Keratinocyte (primary cell): Measurements from ENCODE around the gene ELL. TPM values are rescaled to one million over a fixed set of nuclear protein-coding genes. Genes with fewer than 3 reads are reported as not detected.

Source experiments
- DNase-seq: peaks from one replicate; pipeline ENCODE4 v3.0.0-alpha.2; 2011; ENCODE audit warnings: low read depth, missing footprints, low spot score
- FAIRE-seq: peaks from 2 replicates; lab custom pipeline; 2011; peaks lifted over from hg19 to GRCh38; lab: Jason Lieb, UNC
- H2AFZ ChIP-seq: 2 replicates; pipeline ENCODE4 v1.6.0; 2012; ENCODE audit warnings: low read length, control low read depth, inconsistent platforms; ENCODE audit not compliant: control insufficient read depth
- H3K27ac ChIP-seq: 2 replicates; pipeline ENCODE4 v1.5.1; 2011; ENCODE audit warnings: low read length; ENCODE audit not compliant: control insufficient read depth, insufficient read depth
- H3K27me3 ChIP-seq: 3 replicates; pipeline ENCODE4 v1.6.0; 2011; ENCODE audit warnings: low read length; ENCODE audit not compliant: control insufficient read depth, insufficient read depth; ENCODE audit errors: extremely low read depth
- H3K36me3 ChIP-seq, 2 experiments: 2 replicates in 1 of 2; 3 replicates in 1 of 2; pipeline ENCODE4 v1.5.1; 2011; ENCODE audit warnings: low read length in 2 of 2, mild to moderate bottlenecking in 1 of 2; ENCODE audit not compliant: control insufficient read depth in 2 of 2, insufficient read depth in 2 of 2; ENCODE audit errors: extremely low read depth in 1 of 2
- H3K4me1 ChIP-seq: 3 replicates; pipeline ENCODE4 v1.5.1; 2011; ENCODE audit warnings: low read length; ENCODE audit not compliant: control insufficient read depth, insufficient read depth; ENCODE audit errors: extremely low read depth
- H3K4me2 ChIP-seq: 3 replicates; pipeline ENCODE4 v1.6.0; 2011; ENCODE audit warnings: low read depth, low read length; ENCODE audit not compliant: control insufficient read depth, insufficient read depth; ENCODE audit errors: extremely low read depth
- H3K4me3 ChIP-seq, 3 experiments: fragments of 200-600 bp in 1 of 3; sonication (generic) in 1 of 3; 2 replicates in 2 of 3; 3 replicates in 1 of 3; pipeline ENCODE4 v1.5.1; 2011 to 2016; ENCODE audit warnings: low read length in 3 of 3, mild to moderate bottlenecking in 3 of 3, control low read depth in 2 of 3, inconsistent platforms in 1 of 3, low read depth in 1 of 3, mixed read lengths in 1 of 3, mixed run types in 1 of 3, moderate library complexity in 1 of 3; ENCODE audit not compliant: control insufficient read depth in 2 of 3, insufficient read depth in 2 of 3; ENCODE audit errors: extremely low read depth in 1 of 3
- H3K79me2 ChIP-seq: 2 replicates; pipeline ENCODE4 v1.6.0; 2012; ENCODE audit warnings: low read length; ENCODE audit not compliant: control insufficient read depth, insufficient read depth
- H3K9ac ChIP-seq: 3 replicates; pipeline ENCODE4 v1.6.0; 2011; ENCODE audit warnings: low read length; ENCODE audit not compliant: control insufficient read depth, insufficient read depth; ENCODE audit errors: extremely low read depth
- H3K9me1 ChIP-seq: 3 replicates; pipeline ENCODE4 v1.6.0; 2011; ENCODE audit warnings: low read length; ENCODE audit not compliant: control insufficient read depth, insufficient read depth; ENCODE audit errors: extremely low read depth
- H3K9me3 ChIP-seq: 2 replicates; pipeline ENCODE4 v1.5.1; 2012; ENCODE audit warnings: low read depth, low read length; ENCODE audit not compliant: control insufficient read depth
- H4K20me1 ChIP-seq: 3 replicates; pipeline ENCODE4 v1.6.0; 2011; ENCODE audit warnings: low read length; ENCODE audit not compliant: control insufficient read depth, insufficient read depth; ENCODE audit errors: extremely low read depth
- CTCF ChIP-seq, 3 experiments: IDR thresholded peaks in 1 of 3; conservative IDR thresholded peaks in 1 of 3; optimal IDR thresholded peaks in 1 of 3; 2 replicates in 2 of 3; 3 replicates in 1 of 3; pipeline versions ENCODE3 to v1.5.1; 2011; ENCODE audit warnings: low read length in 3 of 3, mild to moderate bottlenecking in 3 of 3, moderate library complexity in 2 of 3, control low read depth in 1 of 3, inconsistent platforms in 1 of 3; ENCODE audit not compliant: insufficient read depth in 2 of 3; ENCODE audit errors: extremely low read depth in 1 of 3
- EZH2 ChIP-seq: IDR thresholded peaks from one replicate; pipeline ENCODE4 v1.6.1; 2012; ENCODE audit warnings: inconsistent platforms, mild to moderate bottlenecking, low read length, moderate library complexity
- dilution Hi-C: fragments of 300-500 bp; cut with MboI; formaldehyde crosslinking; loops from one replicate; pipeline ENCODE4 v1.7.0; 2020; ENCODE audit warnings: low sequenced_read_pairs; ENCODE audit not compliant: extremely low pct_ligation_motif_present
- polyA plus RNA-seq, 5 experiments: library from polyadenylated mRNA; depleted of rRNA in 3 of 5; stranded (reverse) in 3 of 5; stranded (forward) in 1 of 5; unstranded in 1 of 5; fragments of >200 nt; gene quantifications; 1 replicate in 1 of 5; 2 replicates in 3 of 5; 3 replicates in 1 of 5; pipeline versions ENCODE4 v1.2.1 to v1.2.3, GENCODE V29; 2011 to 2012; ENCODE audit warnings: missing spikeins in 2 of 5, low read depth in 1 of 5, low replicate concordance in 1 of 5

ELL gene
- polyA plus RNA-seq, 1 donor (not counting 4 experiments of a cell fraction or from before 2014, with no cell fraction given): 4.4 TPM

DNA sequence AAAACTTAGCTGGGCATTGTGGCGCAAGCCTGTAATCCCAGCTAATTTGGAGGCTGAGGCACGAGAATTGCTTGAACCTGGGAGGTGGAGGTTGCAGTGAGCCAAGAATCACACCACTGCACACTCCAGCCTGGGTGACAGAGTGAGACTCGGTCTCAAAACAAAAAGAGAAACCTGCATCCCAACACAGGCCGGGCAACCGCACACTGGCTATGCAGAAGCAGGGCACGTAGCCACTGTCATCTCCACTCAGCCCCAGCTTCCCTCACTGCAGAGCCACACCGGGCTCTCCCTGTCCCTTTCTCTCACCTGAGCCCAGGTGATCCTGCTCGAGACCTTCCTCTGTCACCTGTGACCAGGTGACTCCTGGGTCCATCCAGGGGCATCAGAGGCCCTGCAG lies 11.7 kb downstream of the ELL start:
- Histone ChIP-seq H3K79me2 (peaks cover 93% of the 10 kb centered on the region), H3K27me3 (no peaks in the 10 kb centered on the region), H3K36me3 (peaks cover 4 to 9% of the 10 kb centered on the region in 2 experiments), H2AFZ (no peak overlapping the region), H3K9me1 (peaks cover 19% of the 10 kb centered on the region), H3K4me2 (no peak overlapping the region), H3K4me1 (peaks cover 30% of the 10 kb centered on the region), H3K27ac (no peak overlapping the region), H3K9me3 (no peaks in the 10 kb centered on the region), H3K4me3 (no peak overlapping the region), H3K9ac (no peak overlapping the region), H4K20me1 (peaks cover 58% of the 10 kb centered on the region)
- dilution Hi-C loops: no loop called here
- DNase-seq (no peak), FAIRE-seq (no peak)
- TF ChIP-seq EZH2 (no peak), CTCF (optimal IDR thresholded peaks at IDR 0.05 in 1 of 3, IDR thresholded peaks at IDR 0.05 in 1 of 3, conservative IDR thresholded peaks at IDR 0.05 in 1 of 3; ENCODE audit: extremely low read depth in 1 of 3, insufficient read depth in 2 of 3, low read length in 3 of 3) (no peak)

GRCh38 chr19:18508585-18508984 lies 13.3 kb downstream of the ELL start:
- Histone ChIP-seq H3K4me3 (no peak overlapping the region), H3K36me3 (peaks cover 2 to 4% of the 10 kb centered on the region in 2 experiments), H3K9me3 (no peaks in the 10 kb centered on the region), H3K4me2 (no peak overlapping the region), H4K20me1 (peaks cover 65% of the 10 kb centered on the region), H3K4me1 (peaks cover 31% of the 10 kb centered on the region), H2AFZ (no peak overlapping the region), H3K27ac (no peak overlapping the region), H3K79me2 (peaks cover 95% of the 10 kb centered on the region), H3K27me3 (no peaks in the 10 kb centered on the region), H3K9ac (no peak overlapping the region), H3K9me1 (peaks cover 19% of the 10 kb centered on the region)
- dilution Hi-C loops: no loop called here
- FAIRE-seq (no peak), DNase-seq (no peak)
- TF ChIP-seq EZH2 (no peak), CTCF (optimal IDR thresholded peaks at IDR 0.05 in 1 of 3, IDR thresholded peaks at IDR 0.05 in 1 of 3, conservative IDR thresholded peaks at IDR 0.05 in 1 of 3; ENCODE audit: extremely low read depth in 1 of 3, insufficient read depth in 2 of 3, low read length in 3 of 3) (no peak)
